ENCODE measurements around the gene SCP2.

The SCP2 gene

GRCh38 chr1:53069265-53069662, 142.2 kb downstream of the SCP2 start:
- H3K4me3 ChIP-seq (ENCODE audit: low read length): no peak overlapping the region
- H3K27ac ChIP-seq (ENCODE audit: low read depth, low read length): no peak overlapping the region
- H3K4me1 ChIP-seq (ENCODE audit: control insufficient read depth, low read length): no peaks in the 10 kb centered on the region

GRCh38 chr1:53069663-53070327, 142.7 kb downstream of the SCP2 start:
- H3K4me2 ChIP-seq (ENCODE audit: low read length): no peak overlapping the region
- H3K36me3 ChIP-seq (ENCODE audit: control insufficient read depth, low read length): no peaks in the 10 kb centered on the region
- H3K4me3 ChIP-seq (ENCODE audit: low read length): no peak overlapping the region

More at GRCh38 chr1:53069265-53069662, 142.2 kb downstream of the SCP2 start:
- no peak for TF ChIP-seq EZH2phosphoT487 (IDR thresholded peaks at IDR 0.05; ENCODE audit: borderline replicate concordance, low read length)
- no peak for TF ChIP-seq CTCF (IDR thresholded peaks at IDR 0.05; ENCODE audit: low read depth, low read length, poor library complexity, severe bottlenecking)
- H3K9me3 ChIP-seq (ENCODE audit: control insufficient read depth, insufficient read depth, low read length): no peaks in the 10 kb centered on the region
- H3K36me3 ChIP-seq (ENCODE audit: control insufficient read depth, low read length): no peaks in the 10 kb centered on the region
- no peaks in the 10 kb centered on the region for H4K20me1 ChIP-seq (ENCODE audit: control insufficient read depth, insufficient read depth, low read depth, low read length)
- no peaks in the 10 kb centered on the region for H3K27me3 ChIP-seq (ENCODE audit: control insufficient read depth, low read length)
- H3K4me2 ChIP-seq (ENCODE audit: low read length): no peak overlapping the region
- H3K79me2 ChIP-seq (ENCODE audit: control insufficient read depth, low read length): no peaks in the 10 kb centered on the region
- no peaks in the 10 kb centered on the region for H3F3A ChIP-seq (ENCODE audit: control insufficient read depth, insufficient read depth)
- no peaks in the 10 kb centered on the region for H3K9me2 ChIP-seq (replicated peaks; ENCODE audit: control insufficient read depth, low read length)

GRCh38 chr1:53070621-53071020, 143.5 kb downstream of the SCP2 start:
- no peaks in the 10 kb centered on the region for H3K9me3 ChIP-seq (ENCODE audit: control insufficient read depth, insufficient read depth, low read length)
- no peak overlapping the region for H3K27ac ChIP-seq (ENCODE audit: low read depth, low read length)
- no peak overlapping the region for H3K4me2 ChIP-seq (ENCODE audit: low read length)
- H3K4me3 ChIP-seq (ENCODE audit: low read length): no peak overlapping the region
- H4K20me1 ChIP-seq (ENCODE audit: control insufficient read depth, insufficient read depth, low read depth, low read length): no peaks in the 10 kb centered on the region
- no peaks in the 10 kb centered on the region for H3K4me1 ChIP-seq (ENCODE audit: control insufficient read depth, low read length)
- no peak for TF ChIP-seq CTCF (IDR thresholded peaks at IDR 0.05; ENCODE audit: low read depth, low read length, poor library complexity, severe bottlenecking)
- no peak for TF ChIP-seq EZH2phosphoT487 (IDR thresholded peaks at IDR 0.05; ENCODE audit: borderline replicate concordance, low read length)
- H3K36me3 ChIP-seq (ENCODE audit: control insufficient read depth, low read length): no peaks in the 10 kb centered on the region
- no peaks in the 10 kb centered on the region for H3F3A ChIP-seq (ENCODE audit: control insufficient read depth, insufficient read depth)
- no peaks in the 10 kb centered on the region for H3K79me2 ChIP-seq (ENCODE audit: control insufficient read depth, low read length)
- no peaks in the 10 kb centered on the region for H3K27me3 ChIP-seq (ENCODE audit: control insufficient read depth, low read length)
- no peaks in the 10 kb centered on the region for H3K9me2 ChIP-seq (replicated peaks; ENCODE audit: control insufficient read depth, low read length)

More at GRCh38 chr1:53069663-53070327, 142.7 kb downstream of the SCP2 start:
- H3F3A ChIP-seq (ENCODE audit: control insufficient read depth, insufficient read depth): no peaks in the 10 kb centered on the region
- H3K27me3 ChIP-seq (ENCODE audit: control insufficient read depth, low read length): no peaks in the 10 kb centered on the region
- no peak overlapping the region for H3K27ac ChIP-seq (ENCODE audit: low read depth, low read length)
- H3K4me1 ChIP-seq (ENCODE audit: control insufficient read depth, low read length): no peaks in the 10 kb centered on the region
- no peaks in the 10 kb centered on the region for H3K9me2 ChIP-seq (replicated peaks; ENCODE audit: control insufficient read depth, low read length)
- H3K9me3 ChIP-seq (ENCODE audit: control insufficient read depth, insufficient read depth, low read length): no peaks in the 10 kb centered on the region
- no peaks in the 10 kb centered on the region for H3K79me2 ChIP-seq (ENCODE audit: control insufficient read depth, low read length)
- no peaks in the 10 kb centered on the region for H4K20me1 ChIP-seq (ENCODE audit: control insufficient read depth, insufficient read depth, low read depth, low read length)
- TF ChIP-seq CTCF (IDR thresholded peaks at IDR 0.05; ENCODE audit: low read depth, low read length, poor library complexity, severe bottlenecking): no peak
- no peak for TF ChIP-seq EZH2phosphoT487 (IDR thresholded peaks at IDR 0.05; ENCODE audit: borderline replicate concordance, low read length)

Measured in DOHH2 (cell line).